ENCODE results near the gene ARHGAP18. TPM values are rescaled to one million over a fixed set of nuclear protein-coding genes. Genes with fewer than 3 reads are reported as not detected.

ARHGAP18 gene
- total and polyA plus RNA-seq, 7 donors, result 1.6 to 6.8 (median 5.5) TPM

- Histone ChIP-seq H3K36me3 (ENCODE audit: insufficient read depth in 1 of 2, low read depth in 1 of 2) (peaks cover 0 to 19% of the 10 kb centered on the region in 2 donors), H3K4me1 (no peaks in the 10 kb centered on the region), H3K4me3 (no peak overlapping the region), H3K9me3 (no peaks in the 10 kb centered on the region), H3K27ac (no peak overlapping the region), H3K27me3 (ENCODE audit: insufficient read depth in 3 of 3, low read length in 2 of 3) (no peaks in the 10 kb centered on the region)
- intact Hi-C loops (cut with DNase I), result no loop called here
- ATAC-seq (no peak), DNase-seq (no peak)
- WGBS, 3 donors, result 64 to 71% (median 68%) methylated on average over 2 of the region's 2 CpGs
- TF ChIP-seq CTCF (IDR thresholded peaks at IDR 0.05), result no peak
Measured at GRCh38 chr6:129542705-129543104, 167.3 kb downstream of the ARHGAP18 start.

- intact Hi-C loops (cut with DNase I), result no loop called here
- DNase-seq (no peak), ATAC-seq (no peak)
- 50 to 65% (median 59%) methylated on average over 2 of the region's 2 CpGs for WGBS, 3 donors
- Histone ChIP-seq H3K4me1 (no peaks in the 10 kb centered on the region), H3K4me3 (no peak overlapping the region), H3K9me3 (no peaks in the 10 kb centered on the region), H3K27ac (no peak overlapping the region), H3K36me3 (ENCODE audit: insufficient read depth in 1 of 2, low read depth in 1 of 2) (peaks cover 0 to 13% of the 10 kb centered on the region in 2 donors), H3K27me3 (ENCODE audit: insufficient read depth in 3 of 3, low read length in 2 of 3) (no peaks in the 10 kb centered on the region)
- no peak for TF ChIP-seq CTCF (IDR thresholded peaks at IDR 0.05)
Measured at GRCh38 chr6:129539032-129539431, 170.9 kb downstream of the ARHGAP18 start.

GRCh38 chr6:129536271-129536670 lies 173.7 kb downstream of the ARHGAP18 start:
- ATAC-seq (no peak), DNase-seq (no peak)
- Histone ChIP-seq H3K4me1 (no peaks in the 10 kb centered on the region), H3K27ac (no peak overlapping the region), H3K4me3 (no peak overlapping the region), H3K27me3 (ENCODE audit: insufficient read depth in 3 of 3, low read length in 2 of 3) (no peaks in the 10 kb centered on the region), H3K9me3 (no peaks in the 10 kb centered on the region), H3K36me3 (ENCODE audit: insufficient read depth in 1 of 2, low read depth in 1 of 2) (peaks cover 0 to 13% of the 10 kb centered on the region in 2 donors)
- no peak for TF ChIP-seq CTCF (IDR thresholded peaks at IDR 0.05)
- intact Hi-C loops (cut with DNase I), result no loop called here

GRCh38 chr6:129534926-129535325 lies 175.1 kb downstream of the ARHGAP18 start:
- intact Hi-C loops (cut with DNase I), result no loop called here
- H3K27me3 ChIP-seq (ENCODE audit: insufficient read depth in 3 of 3, low read length in 2 of 3), result no peaks in the 10 kb centered on the region

More at GRCh38 chr6:129534926-129535325, 175.1 kb downstream of the ARHGAP18 start:
- ATAC-seq, result no peak
- Histone ChIP-seq H3K36me3 (ENCODE audit: insufficient read depth in 1 of 2, low read depth in 1 of 2) (peaks cover 0 to 13% of the 10 kb centered on the region in 2 donors), H3K9me3 (no peaks in the 10 kb centered on the region), H3K27ac (no peak overlapping the region), H3K4me1 (no peaks in the 10 kb centered on the region), H3K4me3 (no peak overlapping the region)
- no peak for DNase-seq
- TF ChIP-seq CTCF (IDR thresholded peaks at IDR 0.05), result no peak

Other genes starting within 250 kb of the ARHGAP18 start
- not detected for gene TMEM244, start 151.1 kb upstream of the ARHGAP18 start, total RNA-seq
- not detected for gene TMEM244, start 151.1 kb upstream of the ARHGAP18 start, polyA plus RNA-seq

All from psoas muscle (tissue), 8 donors.